NCI-H510A treated with DMSO at 0.1 percent for 48 hours (cell line): Measurements from ENCODE around the gene TBC1D22A.
"Not testable (repeated sequence)": the region's sequence is repeated elsewhere in the genome, so short reads cannot be mapped to it uniquely, and the experiment has no call there.

Experiments
- DNase-seq: peaks from one replicate; lab custom pipeline; 2025; lab: John Stamatoyannopoulos, UW

The TBC1D22A gene

DNA sequence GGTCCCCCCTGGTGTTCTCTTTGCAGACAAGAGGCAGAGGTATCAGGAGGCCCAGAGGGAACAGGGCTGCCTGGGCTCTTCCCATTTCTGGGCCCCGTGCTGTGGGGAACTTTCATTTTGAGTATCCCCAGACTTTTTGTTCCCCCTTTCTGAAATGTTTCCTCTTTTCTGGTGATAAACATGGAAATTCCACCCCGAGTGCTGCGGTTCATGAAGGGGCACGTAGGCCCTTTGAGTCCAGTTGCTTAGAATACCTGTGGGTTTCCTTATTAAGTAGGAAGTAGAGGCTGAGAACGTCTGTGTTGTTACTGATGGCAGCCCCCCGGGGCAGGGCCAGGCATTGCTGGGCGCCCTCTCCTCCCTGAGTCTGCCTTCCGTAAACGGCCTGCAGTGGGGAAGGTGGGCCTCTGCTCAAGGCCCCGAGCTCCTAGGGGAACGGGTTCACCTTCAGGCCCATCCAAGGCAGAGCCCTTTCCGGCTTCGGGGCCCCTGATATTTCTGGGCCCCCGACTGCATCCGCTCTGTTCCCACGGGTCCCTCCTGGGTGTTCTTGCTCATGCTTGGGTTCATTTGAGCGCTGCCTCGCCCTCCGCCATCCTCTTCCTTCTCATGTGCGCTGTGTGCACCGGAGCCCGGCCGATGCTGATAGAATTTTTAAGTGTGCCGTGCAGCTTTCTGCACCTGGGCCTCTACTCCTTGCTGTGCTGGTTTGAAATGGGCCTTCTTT is 12.0 kb downstream of the TBC1D22A start:
- DNase-seq: no peak

DNA sequence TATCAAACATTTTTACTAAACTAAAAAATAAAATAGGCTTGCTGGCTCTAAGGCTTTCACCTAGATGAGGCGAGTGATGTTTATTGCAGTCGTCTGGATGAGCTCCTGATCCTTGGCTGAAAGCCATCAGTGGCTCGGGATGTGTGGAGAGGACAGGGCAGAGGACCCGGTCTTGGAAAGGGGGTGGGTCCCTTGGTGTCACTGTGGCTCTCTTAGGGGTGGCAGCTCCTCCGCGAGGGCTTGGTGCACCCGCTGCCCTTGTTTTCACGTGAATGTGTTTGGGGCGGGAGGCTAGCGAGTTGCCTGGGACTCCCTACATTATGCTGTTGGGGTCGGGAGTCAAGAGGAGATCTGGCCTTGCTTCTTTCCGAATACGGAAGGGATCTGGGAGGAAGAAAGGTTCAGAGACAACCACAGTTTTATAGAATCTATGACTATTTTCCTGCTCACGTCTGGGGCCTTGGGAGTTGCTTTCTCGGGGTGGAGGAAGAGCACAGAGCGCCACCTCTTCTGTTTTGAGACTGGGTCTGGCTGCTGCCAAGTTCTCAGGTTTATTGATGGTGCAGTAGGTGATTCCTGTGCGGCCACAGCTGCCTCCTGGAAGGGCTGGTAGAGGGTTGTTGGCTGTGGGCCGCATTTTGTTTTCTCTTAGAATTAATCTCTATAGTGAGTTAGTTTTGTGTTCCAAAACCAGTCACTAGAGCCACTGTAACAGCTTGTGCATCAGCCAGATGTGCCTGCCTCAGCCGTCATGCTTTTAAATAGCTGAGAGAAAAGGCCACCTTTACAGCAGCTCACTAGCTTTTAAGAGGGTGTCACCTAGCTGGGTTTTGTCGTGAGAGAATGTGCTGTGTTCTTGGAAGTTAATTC is 12.8 kb downstream of the TBC1D22A start:
- peak; percentile 16 for DNase-seq

DNA sequence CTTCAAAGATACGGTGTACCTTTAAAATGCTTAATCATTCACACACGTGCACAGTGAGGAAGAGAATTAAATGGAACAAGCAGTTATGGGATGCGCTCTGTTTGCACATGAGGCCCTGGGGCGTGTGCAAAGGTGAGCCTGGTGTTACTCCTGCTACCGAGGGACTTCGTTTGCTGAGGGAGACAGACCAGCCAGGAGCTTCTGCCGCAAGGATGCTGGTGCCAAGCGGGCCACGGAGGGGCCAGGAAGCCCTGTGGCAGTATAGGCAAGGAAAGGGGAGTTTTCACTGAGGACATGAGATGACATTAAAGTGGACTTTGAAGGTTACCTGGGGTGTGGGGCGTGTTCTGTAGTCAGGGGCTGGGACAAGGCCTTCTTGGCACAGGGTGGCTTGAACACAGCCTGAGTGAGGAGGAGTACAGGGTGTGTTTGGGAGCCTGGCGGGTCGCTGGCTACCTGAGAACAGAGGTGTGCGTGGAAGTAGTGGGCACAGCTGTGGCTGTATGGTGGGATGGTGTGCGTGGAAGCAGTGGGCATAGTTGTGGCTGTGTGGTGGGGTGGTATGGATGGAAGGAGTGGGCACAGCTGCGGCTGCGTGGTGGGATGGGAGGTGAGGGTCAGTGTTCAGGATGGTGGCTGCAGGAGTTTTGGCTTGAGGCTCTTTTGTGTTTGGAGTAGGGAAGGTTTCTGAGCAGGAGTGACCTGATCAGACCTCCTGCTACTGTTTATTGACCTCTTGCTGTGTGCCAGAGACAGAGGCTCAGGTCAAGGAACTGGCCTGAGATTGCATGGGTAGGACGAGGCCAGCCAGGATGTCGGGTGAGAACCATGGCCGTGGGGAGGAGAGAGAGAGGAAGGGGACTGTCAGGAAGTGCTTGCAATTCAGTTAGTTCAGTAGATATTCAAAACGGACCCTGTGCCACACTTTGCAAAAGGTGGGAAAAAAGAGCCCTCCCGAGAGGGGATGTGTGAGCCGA is 13.7 kb downstream of the TBC1D22A start:
- DNase-seq: no peak

- DNase-seq: no peak
Observed at GRCh38 chr22:46776876-46777608, 14.6 kb downstream of the TBC1D22A start.

- DNase-seq: peak; percentile 16
Observed at GRCh38 chr22:46777609-46777970, 15.1 kb downstream of the TBC1D22A start.

GRCh38 chr22:46779023-46779422 is 16.6 kb downstream of the TBC1D22A start:
- no peak for DNase-seq

GRCh38 chr22:46779651-46780050 is 17.2 kb downstream of the TBC1D22A start:
- DNase-seq: no peak

GRCh38 chr22:46780453-46780852 is 18.0 kb downstream of the TBC1D22A start:
- DNase-seq: no peak

GRCh38 chr22:46781291-46781690 is 18.8 kb downstream of the TBC1D22A start:
- no peak for DNase-seq

DNA sequence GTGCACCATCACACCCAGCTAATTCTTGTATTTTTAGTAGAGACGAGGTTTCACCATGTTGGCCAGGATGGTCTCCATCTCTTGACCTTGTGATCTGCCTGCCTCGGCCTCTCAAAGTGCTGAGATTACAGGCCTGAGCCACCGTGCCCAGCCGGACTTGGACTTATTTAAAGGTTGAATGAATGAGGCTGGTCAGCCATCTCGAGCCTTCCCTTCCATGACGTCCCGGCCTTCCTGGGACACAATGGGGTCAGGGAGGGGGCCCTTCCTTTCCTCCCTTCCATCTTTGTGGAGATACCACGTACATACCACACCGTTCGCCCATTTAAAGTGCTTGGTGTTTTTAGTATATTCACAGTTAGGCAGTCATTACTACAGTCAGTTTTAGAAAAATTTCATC is 19.8 kb downstream of the TBC1D22A start:
- not testable (repeated sequence) for DNase-seq

- DNase-seq: no peak
Observed at GRCh38 chr22:46783721-46784120, 21.3 kb downstream of the TBC1D22A start.

DNA sequence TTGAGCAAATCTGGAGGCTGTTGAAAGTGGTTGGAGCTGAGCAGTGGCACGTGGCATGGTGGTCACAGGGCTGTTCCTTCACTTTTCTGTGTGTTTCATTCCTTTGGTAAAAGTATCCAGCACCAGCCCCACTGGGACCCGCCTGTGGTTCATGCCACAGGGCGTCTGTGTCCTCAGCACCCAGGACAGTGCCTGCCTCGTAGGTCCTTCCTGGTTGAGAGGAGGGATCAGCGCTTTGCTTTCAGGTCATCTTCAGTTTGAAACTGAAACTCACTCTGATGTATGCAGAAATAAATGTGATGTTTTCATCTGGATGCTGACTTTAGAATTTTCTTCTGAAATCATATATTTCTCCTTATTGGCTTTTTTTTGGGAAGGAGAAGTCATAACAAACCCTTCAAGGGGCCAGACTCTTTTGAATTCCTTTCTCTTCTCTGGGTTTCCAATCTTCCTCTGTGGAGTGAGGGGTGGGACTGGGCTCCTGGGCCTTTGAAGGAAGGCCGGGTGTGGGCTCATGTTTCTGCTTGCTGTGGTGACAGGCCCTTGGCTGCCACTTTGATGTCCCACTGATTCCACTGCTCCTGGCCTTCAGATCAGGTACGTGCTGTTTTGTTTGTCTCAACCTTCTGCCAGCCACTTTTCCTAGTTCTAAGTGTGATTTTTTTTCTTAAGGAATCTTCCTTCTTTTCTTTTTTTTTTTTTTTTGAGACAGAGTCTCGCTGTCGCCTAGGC is 26.2 kb downstream of the TBC1D22A start:
- no peak for DNase-seq

GRCh38 chr22:46789992-46790391 is 27.5 kb downstream of the TBC1D22A start:
- no peak for DNase-seq

DNA sequence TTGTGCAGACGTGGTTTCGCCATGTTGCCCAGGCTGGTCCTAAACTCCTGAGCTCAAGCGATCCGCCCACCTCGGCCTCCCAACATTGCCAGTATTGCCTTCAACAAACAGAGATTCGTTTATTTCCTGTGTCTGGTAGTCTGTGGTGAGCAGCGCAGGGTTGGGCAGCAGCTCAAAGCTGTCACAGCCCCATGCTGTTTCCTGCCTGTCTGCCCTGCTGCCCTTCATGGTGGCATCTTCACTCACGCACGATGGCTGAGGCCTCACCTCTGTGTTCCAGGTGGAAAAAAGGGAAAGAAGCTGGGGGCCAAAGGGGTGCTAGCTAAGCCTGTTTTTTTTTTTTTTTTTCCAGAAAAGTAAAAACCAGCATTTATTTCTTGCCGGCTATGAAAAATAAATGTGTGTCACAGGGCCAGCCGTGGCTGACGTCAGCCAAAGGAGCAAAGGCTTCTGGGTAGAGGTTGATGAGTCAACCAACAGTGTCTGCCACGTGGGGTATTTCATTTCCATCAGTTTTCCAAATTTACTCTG is 28.8 kb downstream of the TBC1D22A start:
- DNase-seq: no peak

DNA sequence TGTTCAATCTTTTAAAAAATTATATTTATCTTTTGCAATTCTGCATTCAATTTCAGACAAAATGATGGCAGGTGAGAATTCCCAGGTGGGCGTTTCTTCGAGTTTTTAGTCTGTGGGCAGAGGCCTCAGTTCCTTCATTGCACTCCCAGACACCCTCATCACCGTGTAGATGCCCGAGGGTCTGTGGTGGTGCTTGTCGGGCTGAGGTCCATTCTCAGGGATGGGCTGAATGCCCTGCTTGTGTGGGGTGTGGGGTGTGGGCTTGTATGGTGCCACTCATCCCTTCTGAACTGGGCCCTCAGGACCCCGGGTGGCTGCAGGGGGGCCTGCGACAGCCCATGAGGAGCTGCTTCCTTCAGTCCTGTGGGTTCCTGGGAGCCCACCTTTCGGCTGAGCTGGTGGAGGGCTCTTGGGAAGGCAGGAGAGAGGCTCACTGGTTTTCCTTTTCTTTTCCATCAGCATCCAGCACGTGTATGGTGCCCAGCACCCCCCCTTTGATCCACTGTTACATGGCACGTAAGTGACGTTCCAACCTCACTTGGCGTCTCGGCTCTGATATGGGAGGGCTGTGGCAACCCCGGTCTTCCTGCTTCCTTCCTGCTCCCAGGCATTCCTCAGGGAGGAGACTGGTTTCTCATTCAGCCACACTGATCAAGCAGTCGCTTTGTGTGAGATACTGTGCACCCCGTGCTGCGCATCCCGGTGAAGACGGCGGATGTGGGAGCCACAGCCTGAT is 29.8 kb downstream of the TBC1D22A start:
- DNase-seq: no peak

DNA sequence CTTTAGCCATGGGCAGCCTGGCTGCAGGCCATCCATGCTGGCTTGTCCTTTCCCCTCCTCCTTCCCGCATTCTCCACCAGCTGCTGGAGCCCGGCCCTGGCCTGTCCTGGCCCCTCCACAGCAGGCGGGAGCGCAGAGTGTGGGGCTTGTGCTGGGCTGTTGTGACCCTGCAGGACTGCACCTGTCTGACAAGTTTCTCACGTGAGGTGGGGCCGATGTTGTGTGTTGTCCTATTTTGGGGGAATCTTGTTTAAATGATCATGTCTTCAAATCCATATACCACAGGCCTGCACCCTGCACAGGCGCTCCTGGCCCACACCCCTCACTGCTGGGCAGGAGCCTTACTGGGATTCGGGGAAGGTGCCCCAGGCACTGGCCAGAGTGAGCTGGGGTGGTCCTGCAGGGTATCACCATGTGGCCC is 30.4 kb downstream of the TBC1D22A start:
- DNase-seq: no peak

DNA sequence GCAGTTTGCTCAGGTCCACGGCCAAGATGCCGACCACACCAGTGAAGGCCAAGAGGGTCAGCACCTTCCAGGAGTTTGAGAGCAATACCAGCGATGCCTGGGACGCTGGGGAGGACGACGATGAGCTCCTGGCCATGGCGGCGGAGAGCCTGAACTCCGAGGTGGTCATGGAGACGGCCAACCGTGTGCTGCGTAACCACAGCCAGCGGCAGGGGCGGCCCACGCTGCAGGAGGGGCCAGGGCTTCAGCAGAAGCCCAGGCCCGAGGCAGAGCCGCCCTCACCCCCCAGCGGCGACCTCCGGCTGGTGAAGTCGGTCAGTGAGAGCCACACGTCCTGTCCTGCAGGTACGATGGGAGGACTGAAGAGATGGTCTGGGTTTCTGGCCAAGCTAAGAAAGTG is 31.0 kb downstream of the TBC1D22A start:
- DNase-seq: no peak

DNA sequence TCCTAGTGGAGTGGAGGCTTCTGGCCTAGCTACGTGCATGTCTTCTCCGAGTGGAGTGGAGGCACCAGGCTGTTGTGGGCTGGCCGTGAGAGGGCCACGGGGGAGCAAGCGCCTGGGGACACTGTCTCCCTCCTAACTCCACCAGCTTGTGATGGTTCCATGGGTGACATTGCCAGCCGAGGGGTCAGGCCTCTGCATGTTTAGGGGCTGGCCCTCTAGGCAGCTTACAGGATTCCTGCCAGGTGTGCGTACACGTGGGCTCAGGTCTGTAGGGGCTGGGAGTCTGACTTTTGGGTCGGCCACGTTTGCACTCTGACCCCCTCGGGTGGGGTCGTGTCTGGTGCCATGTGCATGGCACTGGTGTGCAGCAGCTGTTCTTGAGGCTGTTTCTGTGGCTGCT is 31.6 kb downstream of the TBC1D22A start:
- DNase-seq: no peak

- DNase-seq: no peak
Observed at GRCh38 chr22:46794491-46794890, 32.0 kb downstream of the TBC1D22A start.

GRCh38 chr22:46795140-46795539 is 32.7 kb downstream of the TBC1D22A start:
- no peak for DNase-seq
